Lower lobe of right lung (tissue), 2 donors: ENCODE results near the gene ALX1. TPM values are rescaled to one million over a fixed set of nuclear protein-coding genes. Genes with fewer than 3 reads are reported as not detected.
A peak's percentile ranks its signal among the peaks of the same experiment; 100 is the strongest.

ENCODE experiments used
- ATAC-seq, 2 donors: fragments of 200-7000 bp; cut with Tn5 transposase; one replicate each; pipeline ENCODE4 v1.9.1; 2020 to 2022; ENCODE audit warnings: mild to moderate bottlenecking in 2 of 2, moderate library complexity in 2 of 2
- DNase-seq: peaks from one replicate; pipeline ENCODE4 v3.0.0-alpha.2; 2020
- H3K27ac ChIP-seq: fragments of 200-600 bp; one replicate; pipeline ENCODE4 v1.8.0; 2022
- H3K27me3 ChIP-seq: fragments of 200-600 bp; one replicate; pipeline ENCODE4 v1.8.0; 2022; ENCODE audit warnings: low read depth
- H3K36me3 ChIP-seq: fragments of 200-600 bp; one replicate; pipeline ENCODE4 v1.8.0; 2022; ENCODE audit warnings: mild to moderate bottlenecking
- H3K4me1 ChIP-seq: fragments of 200-600 bp; one replicate; pipeline ENCODE4 v1.8.0; 2022
- H3K4me3 ChIP-seq: fragments of 200-600 bp; one replicate; pipeline ENCODE4 v1.8.0; 2022; ENCODE audit warnings: mild to moderate bottlenecking
- H3K9me3 ChIP-seq: fragments of 200-600 bp; one replicate; pipeline ENCODE4 v1.8.0; 2022
- CTCF ChIP-seq: fragments of 200-600 bp; IDR thresholded peaks from one replicate; pipeline ENCODE4 v1.8.0; 2022; ENCODE audit warnings: antibody characterized with exemption, mild to moderate bottlenecking
- intact Hi-C: fragments of 100-400 bp; cut with DNase I; formaldehyde crosslinking; loops from one replicate; pipeline ENCODE4 v1.11.0; 2022
- total RNA-seq: library from RNA; stranded (reverse); fragmentation: NEBNext Ultra II Directional; extraction: Animal tissue kit (Norgen Biotek cat#: 25700); gene quantifications from one replicate; pipeline ENCODE4 v1.2.1, GENCODE V29; 2021
- donor health status: DM: no; HTN: yes; CAD: no; lungs with severe emphysema.

ALX1 gene
- total RNA-seq, 1 donor from 2014 or later, result not detected

- Histone ChIP-seq H3K36me3 (no peaks in the 10 kb centered on the region), H3K27me3 (no peaks in the 10 kb centered on the region), H3K9me3 (no peaks in the 10 kb centered on the region), H3K27ac (no peak overlapping the region), H3K4me3 (no peak overlapping the region), H3K4me1 (no peaks in the 10 kb centered on the region)
- intact Hi-C loops, result no loop called here
- no peak for DNase-seq
- no peak for TF ChIP-seq CTCF
- no peak for ATAC-seq
Observed at GRCh38 chr12:85260447-85260846, 19.6 kb upstream of the ALX1 start.

DNA sequence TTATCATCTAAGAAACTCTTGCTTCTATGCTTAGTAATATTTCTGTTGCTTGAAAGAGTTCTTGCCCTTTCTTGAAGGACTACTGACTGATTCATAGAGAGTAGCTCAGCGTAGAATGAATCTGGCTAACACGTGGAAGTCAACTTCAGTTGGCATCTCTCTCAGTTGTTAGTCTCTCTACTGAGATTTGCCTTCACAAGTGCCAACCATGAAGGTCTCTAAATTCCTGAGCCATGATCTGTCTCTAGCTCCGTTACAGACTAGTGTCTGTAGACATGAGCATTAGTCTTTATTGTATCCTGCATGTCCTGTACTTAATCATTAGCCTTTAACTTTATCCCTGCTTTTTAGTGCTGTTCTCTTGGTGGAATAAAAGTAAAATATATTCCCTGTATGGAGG is 19.1 kb upstream of the ALX1 start:
- intact Hi-C loops, result no loop called here
- ATAC-seq (no peak), DNase-seq (no peak)
- H3K9me3 ChIP-seq, result no peaks in the 10 kb centered on the region
- H3K27me3 ChIP-seq, result no peaks in the 10 kb centered on the region
- H3K4me3 ChIP-seq, result no peak overlapping the region
- no peak overlapping the region for H3K27ac ChIP-seq
- H3K36me3 ChIP-seq, result no peaks in the 10 kb centered on the region
- no peaks in the 10 kb centered on the region for H3K4me1 ChIP-seq
- no peak for TF ChIP-seq CTCF

- Histone ChIP-seq H3K4me1 (no peaks in the 10 kb centered on the region), H3K4me3 (no peak overlapping the region), H3K27ac (no peak overlapping the region), H3K27me3 (no peaks in the 10 kb centered on the region), H3K36me3 (no peaks in the 10 kb centered on the region), H3K9me3 (no peaks in the 10 kb centered on the region)
- intact Hi-C loops, result no loop called here
- no peak for TF ChIP-seq CTCF
- DNase-seq (no peak), ATAC-seq (no peak)
Observed at GRCh38 chr12:85266356-85266755, 13.7 kb upstream of the ALX1 start.

- no peaks in the 10 kb centered on the region for H3K4me1 ChIP-seq
- H3K27ac ChIP-seq, result no peak overlapping the region
- no peaks in the 10 kb centered on the region for H3K36me3 ChIP-seq
- H3K4me3 ChIP-seq, result no peak overlapping the region
- intact Hi-C loops, result no loop called here
- DNase-seq (no peak), ATAC-seq (peak in 1 of 2 donors; percentile 28)
- no peaks in the 10 kb centered on the region for H3K9me3 ChIP-seq
- TF ChIP-seq CTCF, result no peak
- peaks cover 68% of the 10 kb centered on the region for H3K27me3 ChIP-seq
Observed at GRCh38 chr12:85273381-85274314, 6.4 kb upstream of the ALX1 start.

DNA sequence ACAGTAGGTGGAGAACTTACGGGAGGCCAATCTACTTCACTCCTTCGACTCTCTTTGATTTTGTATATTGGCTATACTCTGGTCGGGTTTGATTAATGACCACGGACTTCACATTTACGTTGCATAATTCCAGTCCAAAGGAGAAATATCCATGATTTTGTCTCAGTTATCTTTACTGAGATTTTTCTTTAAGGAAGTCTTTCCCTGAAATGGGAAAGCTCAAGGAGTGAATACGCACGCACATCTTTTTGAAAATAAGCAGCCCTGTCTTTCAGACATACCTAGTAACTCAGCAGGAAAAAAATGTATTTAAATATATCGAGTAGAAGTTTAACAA is 5.7 kb upstream of the ALX1 start:
- TF ChIP-seq CTCF, result no peak
- Histone ChIP-seq H3K4me3 (no peak overlapping the region), H3K36me3 (no peaks in the 10 kb centered on the region), H3K27ac (no peak overlapping the region), H3K9me3 (no peaks in the 10 kb centered on the region), H3K4me1 (no peaks in the 10 kb centered on the region), H3K27me3 (peaks cover 74% of the 10 kb centered on the region)
- intact Hi-C loops, result no loop called here
- ATAC-seq, result no peak
- no peak for DNase-seq
